K562 (cell line): Measurements from ENCODE around the gene FGG. TPM values are rescaled to one million over a fixed set of nuclear protein-coding genes. Genes with fewer than 3 reads are reported as not detected.

Experiments used
- C11orf30 ChIP-seq: fragments of 450-650 bp; IDR thresholded peaks from 2 replicates; pipeline ENCODE4 v1.6.1; 2016; ENCODE audit warnings: low read depth, mild to moderate bottlenecking
- CBX1 ChIP-seq: sonication (generic); IDR thresholded peaks from 2 replicates; pipeline ENCODE4 v1.6.1; 2016; ENCODE audit warnings: antibody characterized with exemption, low read depth, mild to moderate bottlenecking
- DPF2 ChIP-seq: fragments of 450-650 bp; IDR thresholded peaks from 2 replicates; pipeline ENCODE4 v1.6.1; 2016
- ETS1 ChIP-seq: conservative IDR thresholded peaks from 2 replicates; pipeline ENCODE4 v1.6.1; 2011; ENCODE audit warnings: low read depth, mild to moderate bottlenecking, low read length; ENCODE audit not compliant: control insufficient read depth
- FOS ChIP-seq: IDR thresholded peaks from 3 replicates; pipeline ENCODE4 v1.6.1; 2011; ENCODE audit not compliant: insufficient read length; ENCODE audit errors: extremely low read depth
- FOXJ2 ChIP-seq: fragments of 200-800 bp; sonication (Bioruptor generic); IDR thresholded peaks from 2 replicates; pipeline ENCODE4 v1.6.1; 2016; ENCODE audit warnings: missing genetic modification characterization, missing compliant biosample characterization
- HDAC2 ChIP-seq: fragments of 450-650 bp; IDR thresholded peaks from 2 replicates; pipeline ENCODE4 v1.6.1; 2016; ENCODE audit warnings: mild to moderate bottlenecking
- HNRNPUL1 ChIP-seq: fragments of 200-400 bp; formaldehyde crosslinking; IDR thresholded peaks from 2 replicates; pipeline ENCODE4 v1.6.1; 2017; ENCODE audit warnings: low read length
- MAZ ChIP-seq, 2 experiments: fragments of 450-650 bp in 1 of 2; sonication (generic) in 1 of 2; formaldehyde crosslinking; IDR thresholded peaks in 1 of 2; conservative IDR thresholded peaks in 1 of 2; 2 replicates each; pipeline versions ENCODE4 v1.4.0 to v1.5.0; 2020; ENCODE audit warnings: mild to moderate bottlenecking in 1 of 2, missing genetic modification reagents in 1 of 2
- MCM2 ChIP-seq: fragments of 450-650 bp; IDR thresholded peaks from 2 replicates; pipeline ENCODE4 v1.6.1; 2017; ENCODE audit warnings: low read depth, mild to moderate bottlenecking
- MTF1 ChIP-seq: fragments of 250-450 bp; sonication (Bioruptor Pico); IDR thresholded peaks from 2 replicates; pipeline ENCODE4 v1.9.0; 2021; ENCODE audit warnings: moderate library complexity, mild to moderate bottlenecking, inconsistent platforms, borderline replicate concordance
- MYNN ChIP-seq, 2 experiments: sonication (generic); formaldehyde crosslinking in 1 of 2; IDR thresholded peaks; 2 replicates each; pipeline versions ENCODE4 v1.5.0 to v1.6.1; 2016 to 2020; ENCODE audit warnings: antibody characterized with exemption in 1 of 2, missing genetic modification reagents in 1 of 2
- NCOA2 ChIP-seq, 2 experiments: fragments of 450-650 bp; IDR thresholded peaks; 2 replicates each; pipeline ENCODE4 v1.6.1; 2018; ENCODE audit warnings: mild to moderate bottlenecking in 2 of 2, moderate library complexity in 1 of 2; ENCODE audit not compliant: partially characterized antibody in 2 of 2
- NFIC ChIP-seq: fragments of 450-650 bp; IDR thresholded peaks from 2 replicates; pipeline ENCODE4 v1.6.1; 2017; ENCODE audit warnings: mild to moderate bottlenecking, inconsistent platforms
- NR4A1 ChIP-seq, 2 experiments: fragments of 250-450 bp in 1 of 2; fragments of 450-650 bp in 1 of 2; sonication (Bioruptor Pico) in 1 of 2; IDR thresholded peaks; 2 replicates each; pipeline versions ENCODE4 v1.4.0 to v1.6.1; 2016 to 2020; ENCODE audit warnings: mild to moderate bottlenecking in 2 of 2, missing compliant biosample characterization in 1 of 2, missing genetic modification characterization in 1 of 2, moderate library complexity in 1 of 2
- STAT5A ChIP-seq: IDR thresholded peaks from 2 replicates; pipeline ENCODE4 v1.6.1; 2012; ENCODE audit warnings: low read length, inconsistent platforms, borderline replicate concordance
- TAF1 ChIP-seq: IDR thresholded peaks from 2 replicates; pipeline ENCODE4 v1.6.1; 2011; ENCODE audit warnings: mild to moderate bottlenecking, low read length, moderate library complexity; ENCODE audit not compliant: insufficient read depth, control insufficient read depth, severe bottlenecking; ENCODE audit errors: extremely low read depth
- TAF9B ChIP-seq: fragments of 450-650 bp; IDR thresholded peaks from 2 replicates; pipeline ENCODE4 v1.6.1; 2018; ENCODE audit warnings: mild to moderate bottlenecking; ENCODE audit not compliant: partially characterized antibody
- TCF7L2 ChIP-seq: fragments of 150-350 bp; IDR thresholded peaks from 2 replicates; pipeline ENCODE4 v1.6.1; 2016; ENCODE audit warnings: low read depth, mild to moderate bottlenecking, low read length, moderate library complexity
- U2AF2 ChIP-seq: fragments of 200-400 bp; formaldehyde crosslinking; optimal IDR thresholded peaks from 2 replicates; pipeline ENCODE3; 2017; ENCODE audit warnings: low read depth, mild to moderate bottlenecking, low read length
- XRCC4 ChIP-seq: IDR thresholded peaks from one replicate; pipeline ENCODE4 v1.6.1; 2011; ENCODE audit not compliant: insufficient read depth, insufficient read length; ENCODE audit errors: extremely low read depth
- ZBTB7A ChIP-seq: IDR thresholded peaks from 2 replicates; pipeline ENCODE4 v1.6.1; 2011; ENCODE audit warnings: low read depth, mild to moderate bottlenecking, low read length, moderate library complexity, borderline replicate concordance; ENCODE audit not compliant: control insufficient read depth
- ZC3H11A ChIP-seq: IDR thresholded peaks from 2 replicates; pipeline ENCODE4 v1.6.1; 2012; ENCODE audit warnings: low read depth, low read length, improper control_type of control experiment
- ZFX ChIP-seq: sonication (generic); formaldehyde crosslinking; IDR thresholded peaks from 2 replicates; pipeline ENCODE4 v1.8.0; 2022; ENCODE audit warnings: mild to moderate bottlenecking, missing genetic modification reagents, moderate library complexity
- ZNF165 ChIP-seq: fragments of 250-450 bp; sonication (Bioruptor Pico); IDR thresholded peaks from 2 replicates; pipeline ENCODE4 v1.4.0; 2020; ENCODE audit warnings: borderline replicate concordance
- ZNF253 ChIP-seq: fragments of 250-450 bp; sonication (Bioruptor Pico); conservative IDR thresholded peaks from 2 replicates; pipeline ENCODE4 v1.6.1; 2021; ENCODE audit warnings: mild to moderate bottlenecking
- ZNF57 ChIP-seq: fragments of 450-650 bp; formaldehyde crosslinking; IDR thresholded peaks from 2 replicates; pipeline ENCODE4 v1.4.0; 2020; ENCODE audit warnings: mild to moderate bottlenecking, moderate library complexity
- ZNF79 ChIP-seq: fragments of 250-450 bp; sonication (Bioruptor Pico); IDR thresholded peaks from 2 replicates; pipeline ENCODE4 v1.4.0; 2020; ENCODE audit warnings: low read depth, mild to moderate bottlenecking, moderate library complexity
- polyA plus RNA-seq, 8 experiments: library from polyadenylated mRNA; depleted of rRNA in 4 of 8; stranded (reverse) in 5 of 8; unstranded in 3 of 8; fragments of >200 nt; fragmentation: Nextera tagmentation in 2 of 8; fragmentation: Illumina TruSeq in 1 of 8; extraction: Ambion mirVana in 2 of 8; extraction: Trizol in 1 of 8; gene quantifications; 2 replicates each; pipeline versions ENCODE4 v1.2.1 to v1.2.3, GENCODE V29; 2011 to 2014; ENCODE audit warnings: inconsistent platforms in 1 of 8, missing spikeins in 1 of 8
- total RNA-seq, 7 experiments: library from RNA; depleted of rRNA in 6 of 7; stranded (reverse); fragments of >200 nt in 6 of 7; fragmentation: Illumina TruSeq in 2 of 7; extraction: Trizol in 2 of 7; gene quantifications; 2 replicates each; pipeline versions ENCODE4 v1.2.1 to v1.2.3, GENCODE V29; 2011 to 2021; ENCODE audit warnings: low replicate concordance in 1 of 7
- TF ChIP-seq, protein P1 (sequence below): fragments of 200-400 bp; formaldehyde crosslinking; IDR thresholded peaks from 2 replicates; pipeline ENCODE4 v1.6.1; 2017; ENCODE audit warnings: mild to moderate bottlenecking, low read depth, low read length, moderate library complexity

Gene FGG
- total and polyA plus RNA-seq, 9 of the 15 experiments (the other 6 are each of a cell fraction or from before 2014, with no cell fraction given): 0.08 to 2.2 (median 0.33) TPM; not detected in 2

DNA sequence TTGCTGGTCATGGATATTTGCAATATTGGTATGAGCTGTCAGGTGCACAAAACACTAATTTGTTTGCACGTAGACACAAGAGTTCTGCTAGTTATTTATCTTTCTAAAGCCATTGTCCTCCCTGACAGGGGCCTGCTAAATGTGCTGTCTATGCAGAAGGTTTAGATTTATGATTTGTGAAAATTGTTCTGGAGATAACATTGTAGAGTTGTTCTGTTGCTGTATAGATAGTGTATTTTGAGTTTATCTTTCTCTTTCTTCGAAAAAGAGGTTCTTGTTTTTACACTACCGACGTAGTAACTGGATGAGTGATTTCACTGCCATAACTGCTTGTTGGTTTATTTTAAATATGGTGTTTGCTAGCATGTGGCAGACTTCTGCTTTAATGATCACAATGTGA lies 28.5 kb upstream of the FGG start (continued):
- TF ChIP-seq FOS: no peak
- TF ChIP-seq TAF9B: no peak
- TF ChIP-seq DPF2: peak; percentile 57
- TF ChIP-seq ZNF57 (CRISPR knock-in tag): no peak
- peak; percentile 28; the same call in 1 of the 2 replicates for TF ChIP-seq STAT5A
- no peak for TF ChIP-seq ZC3H11A
- TF ChIP-seq ZBTB7A: no peak
- no peak for TF ChIP-seq U2AF2
- TF ChIP-seq ZNF165 (CRISPR knock-in tag): no peak
- no peak for TF ChIP-seq ZNF253 (CRISPR knock-in tag)
- TF ChIP-seq NCOA2 (IDR thresholded peaks at IDR 0.05; ENCODE audit: partially characterized antibody in 2 of 2): no peak
- no peak for TF ChIP-seq NR4A1 (CRISPR knock-in tag; IDR thresholded peaks at IDR 0.05)
- TF ChIP-seq NR4A1 (tag; IDR thresholded peaks at IDR 0.05): no peak
- TF ChIP-seq, protein P1, sequence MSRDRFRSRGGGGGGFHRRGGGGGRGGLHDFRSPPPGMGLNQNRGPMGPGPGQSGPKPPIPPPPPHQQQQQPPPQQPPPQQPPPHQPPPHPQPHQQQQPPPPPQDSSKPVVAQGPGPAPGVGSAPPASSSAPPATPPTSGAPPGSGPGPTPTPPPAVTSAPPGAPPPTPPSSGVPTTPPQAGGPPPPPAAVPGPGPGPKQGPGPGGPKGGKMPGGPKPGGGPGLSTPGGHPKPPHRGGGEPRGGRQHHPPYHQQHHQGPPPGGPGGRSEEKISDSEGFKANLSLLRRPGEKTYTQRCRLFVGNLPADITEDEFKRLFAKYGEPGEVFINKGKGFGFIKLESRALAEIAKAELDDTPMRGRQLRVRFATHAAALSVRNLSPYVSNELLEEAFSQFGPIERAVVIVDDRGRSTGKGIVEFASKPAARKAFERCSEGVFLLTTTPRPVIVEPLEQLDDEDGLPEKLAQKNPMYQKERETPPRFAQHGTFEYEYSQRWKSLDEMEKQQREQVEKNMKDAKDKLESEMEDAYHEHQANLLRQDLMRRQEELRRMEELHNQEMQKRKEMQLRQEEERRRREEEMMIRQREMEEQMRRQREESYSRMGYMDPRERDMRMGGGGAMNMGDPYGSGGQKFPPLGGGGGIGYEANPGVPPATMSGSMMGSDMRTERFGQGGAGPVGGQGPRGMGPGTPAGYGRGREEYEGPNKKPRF: no peak
- no peak for TF ChIP-seq HNRNPUL1
- TF ChIP-seq ZFX: no peak
- TF ChIP-seq MAZ (CRISPR knock-in tag; conservative IDR thresholded peaks at IDR 0.05 in 1 of 2, IDR thresholded peaks at IDR 0.05 in 1 of 2): peak in 1 of 2 experiments; percentile 52; a peak in 1 of 4 replicates
- no peak for TF ChIP-seq HDAC2
- TF ChIP-seq XRCC4: no peak
- TF ChIP-seq C11orf30: no peak
- no peak for TF ChIP-seq ZNF79 (CRISPR knock-in tag)
- TF ChIP-seq MTF1 (CRISPR knock-in tag): no peak
- no peak for TF ChIP-seq MYNN (IDR thresholded peaks at IDR 0.05)
- no peak for TF ChIP-seq MYNN (CRISPR knock-in tag; IDR thresholded peaks at IDR 0.05)
- no peak for TF ChIP-seq MCM2
- TF ChIP-seq NFIC: no peak; the same call in 1 of the 2 replicates
- TF ChIP-seq ETS1: no peak
- no peak for TF ChIP-seq FOXJ2 (tag)
- TF ChIP-seq TCF7L2: no peak
- TF ChIP-seq TAF1: no peak
- no peak for TF ChIP-seq CBX1
